Measurements from ENCODE around the gene FAM168A. TPM values are rescaled to one million over a fixed set of nuclear protein-coding genes. Genes with fewer than 3 reads are reported as not detected.
A peak's percentile ranks its signal among the peaks of the same experiment; 100 is the strongest.

The FAM168A gene
- total RNA-seq, 1 donor from 2014 or later: 28.4 TPM

- H3K36me3 ChIP-seq: no peaks in the 10 kb centered on the region
- no peak for DNase-seq
- no peak for TF ChIP-seq CTCF (IDR thresholded peaks at IDR 0.05; ENCODE audit: borderline replicate concordance)
These were observed 101.8 kb downstream of the FAM168A start for GRCh38 chr11:73496134-73496533.

GRCh38 chr11:73495731-73496130, 102.2 kb downstream of the FAM168A start:
- Histone ChIP-seq H3K27me3 (ENCODE audit: low read depth) (no peaks in the 10 kb centered on the region), H3K4me1 (peaks cover 23% of the 10 kb centered on the region), H3K36me3 (no peaks in the 10 kb centered on the region), H3K27ac (replicated peaks) (no peak overlapping the region), H3K4me3 (no peak overlapping the region), H3K9me3 (replicated peaks) (no peaks in the 10 kb centered on the region)
- intact Hi-C loops (cut with micrococcal nuclease): no loop called here
- DNase-seq: no peak
- no peak for TF ChIP-seq CTCF (IDR thresholded peaks at IDR 0.05; ENCODE audit: borderline replicate concordance)

More at GRCh38 chr11:73496134-73496533, 101.8 kb downstream of the FAM168A start:
- H3K27ac ChIP-seq (replicated peaks): no peak overlapping the region
- H3K4me3 ChIP-seq: no peak overlapping the region
- peaks cover 19% of the 10 kb centered on the region for H3K4me1 ChIP-seq
- no peaks in the 10 kb centered on the region for H3K9me3 ChIP-seq (replicated peaks)
- intact Hi-C loops (cut with micrococcal nuclease): no loop called here
- no peaks in the 10 kb centered on the region for H3K27me3 ChIP-seq (ENCODE audit: low read depth)

- H3K4me1 ChIP-seq: peaks cover 30% of the 10 kb centered on the region
- no peaks in the 10 kb centered on the region for H3K27me3 ChIP-seq (ENCODE audit: low read depth)
- no peaks in the 10 kb centered on the region for H3K9me3 ChIP-seq (replicated peaks)
- intact Hi-C loops (cut with micrococcal nuclease): no loop called here
- no peak for TF ChIP-seq CTCF (IDR thresholded peaks at IDR 0.05; ENCODE audit: borderline replicate concordance)
- no peak overlapping the region for H3K4me3 ChIP-seq
- no peaks in the 10 kb centered on the region for H3K36me3 ChIP-seq
- no peak for DNase-seq
- H3K27ac ChIP-seq (replicated peaks): peak overlapping the region; percentile 7
These were observed 103.8 kb downstream of the FAM168A start for GRCh38 chr11:73493956-73494598.

- no peak for DNase-seq
- intact Hi-C loops (cut with micrococcal nuclease): no loop called here
These were observed 116.3 kb downstream of the FAM168A start for GRCh38 chr11:73481626-73482025.

GRCh38 chr11:73480677-73481076, 117.2 kb downstream of the FAM168A start:
- no peak for TF ChIP-seq CTCF (IDR thresholded peaks at IDR 0.05; ENCODE audit: borderline replicate concordance)
- no peak for DNase-seq
- Histone ChIP-seq H3K27me3 (ENCODE audit: low read depth) (no peaks in the 10 kb centered on the region), H3K9me3 (replicated peaks) (peaks cover 26% of the 10 kb centered on the region), H3K36me3 (no peaks in the 10 kb centered on the region), H3K4me1 (peaks cover 12% of the 10 kb centered on the region), H3K4me3 (no peak overlapping the region), H3K27ac (replicated peaks) (no peak overlapping the region)
- intact Hi-C loops (cut with micrococcal nuclease): no loop called here

More at GRCh38 chr11:73481626-73482025, 116.3 kb downstream of the FAM168A start:
- Histone ChIP-seq H3K9me3 (replicated peaks) (peaks cover 21% of the 10 kb centered on the region), H3K27ac (replicated peaks) (no peak overlapping the region), H3K4me1 (peaks cover 8% of the 10 kb centered on the region), H3K4me3 (no peak overlapping the region), H3K27me3 (ENCODE audit: low read depth) (no peaks in the 10 kb centered on the region), H3K36me3 (no peaks in the 10 kb centered on the region)
- no peak for TF ChIP-seq CTCF (IDR thresholded peaks at IDR 0.05; ENCODE audit: borderline replicate concordance)

All from left ventricle myocardium inferior (tissue), 1 donor.